Measurements from ENCODE around the gene CD4. TPM values are rescaled to one million over a fixed set of nuclear protein-coding genes. Genes with fewer than 3 reads are reported as not detected.

Gene CD4
- total RNA-seq, 1 experiment from 2014 or later = 0.42 TPM

- Histone ChIP-seq H3K9me3 (ENCODE audit: control insufficient read depth in 1 of 2, insufficient read depth in 1 of 2, low read depth in 1 of 2, low read length in 2 of 2) (no peaks in the 10 kb centered on the region), H3K36me3 (ENCODE audit: control insufficient read depth in 1 of 2, insufficient read depth in 2 of 2, low read length in 2 of 2) (peaks cover 2 to 5% of the 10 kb centered on the region in 2 experiments; a peak in 2 of 4 replicates), H3K9me2 (ENCODE audit: insufficient read depth) (no peaks in the 10 kb centered on the region), H3K4me2 (ENCODE audit: low read length) (no peak overlapping the region), H3K4me3 (replicated peaks in 1 of 2; ENCODE audit: low read depth in 1 of 2, low read length in 2 of 2) (no peak overlapping the region), H3K9ac (ENCODE audit: low read length) (no peak overlapping the region), H3K4me1 (ENCODE audit: control insufficient read depth in 1 of 2, insufficient read depth in 2 of 2, low read length in 2 of 2) (peaks cover 19 to 48% of the 10 kb centered on the region in 2 experiments), H3K27ac (ENCODE audit: low read depth, low read length) (peak overlapping the region; percentile 78; the same call in 1 of the 2 replicates), H3K27me3 (ENCODE audit: insufficient read depth, low read length) (peaks cover 6% of the 10 kb centered on the region; the same call in 1 of the 2 replicates), H2AFZ (ENCODE audit: low read depth, low read length, poor library complexity, severe bottlenecking) (no peak overlapping the region), H3K79me2 (ENCODE audit: insufficient read depth, low read length) (peaks cover 31% of the 10 kb centered on the region), H4K20me1 (ENCODE audit: insufficient read depth) (no peaks in the 10 kb centered on the region)
- ATAC-seq (no peak), DNase-seq (ENCODE audit: low read depth, low spot score) (no peak)
- ChIA-PET RAD21 (ENCODE audit: low non-redundant PET in 1 of 2, low total read pairs in 2 of 2, uncharacterized antibody in 2 of 2, unreplicated experiment in 2 of 2) (no interaction called here), CTCF (interaction anchor here (0.9 kb wide), 1 partner anchor 73 kb away, joined by 3 read pairs; the partner anchor contains the start of gene MLF2), POLR2A (no interaction called here)
- intact Hi-C loops (cut with micrococcal nuclease) = no loop called here
- BruUV-seq (replicated peaks) = no TSS peak
- TF ChIP-seq EGR1 (IDR thresholded peaks at IDR 0.05; ENCODE audit: low read depth) (no peak), FOSL1 (IDR thresholded peaks at IDR 0.05; ENCODE audit: low read depth) (no peak), CBX3 (IDR thresholded peaks at IDR 0.05; ENCODE audit: low read depth) (no peak), CTCF (IDR thresholded peaks at IDR 0.05 in 2 of 3, conservative IDR thresholded peaks at IDR 0.05 in 1 of 3; ENCODE audit: borderline replicate concordance in 1 of 3, insufficient read depth in 1 of 3, low read depth in 2 of 3, low read length in 2 of 3) (no peak), CEBPB (IDR thresholded peaks at IDR 0.05; ENCODE audit: low read depth) (no peak), EZH2 (IDR thresholded peaks at IDR 0.05) (no peak), MAX (IDR thresholded peaks at IDR 0.05) (no peak), ELF1 (IDR thresholded peaks at IDR 0.05; ENCODE audit: borderline replicate concordance, low read depth) (no peak), ZNF274 (IDR thresholded peaks at IDR 0.05; ENCODE audit: low read depth, low read length) (no peak), ZFX (IDR thresholded peaks at IDR 0.05) (no peak), SRF (IDR thresholded peaks at IDR 0.05; ENCODE audit: low read depth) (no peak), ZBTB33 (IDR thresholded peaks at IDR 0.05; ENCODE audit: extremely low read depth, insufficient replicate concordance, low read length) (no peak), JUND (IDR thresholded peaks at IDR 0.05) (no peak), ATF3 (IDR thresholded peaks at IDR 0.05) (no peak), REST (IDR thresholded peaks at IDR 0.05; ENCODE audit: low read depth) (no peak), EZH2phosphoT487 (IDR thresholded peaks at IDR 0.05; ENCODE audit: borderline replicate concordance) (no peak), SIN3A (IDR thresholded peaks at IDR 0.05; ENCODE audit: low read depth) (no peak)
Measured at GRCh38 chr12:6826125-6826733, 36.9 kb downstream of the CD4 start.
